Peyer's patch (tissue), 4 donors: ENCODE results near the gene AK4.

Source experiments
- POLR2A ChIP-seq, 2 donors: fragments of 450-650 bp; IDR thresholded peaks; one replicate each; pipeline ENCODE4 v1.5.1; 2017; ENCODE audit warnings: antibody characterized with exemption in 2 of 2, mild to moderate bottlenecking in 2 of 2, moderate library complexity in 2 of 2
- TF ChIP-seq, protein P1 (sequence below), 6 experiments: fragments of 450-650 bp in 4 of 6; fragments of 200-600 bp in 2 of 6; sonication (generic) in 1 of 6; IDR thresholded peaks; one replicate each; pipeline ENCODE4 v1.5.1; 2017 to 2019; ENCODE audit warnings: antibody characterized with exemption in 6 of 6, mild to moderate bottlenecking in 3 of 6, moderate library complexity in 1 of 6

GRCh38 chr1:65195495-65196417 lies 47.8 kb downstream of the AK4 start:
- TF ChIP-seq, protein P1, sequence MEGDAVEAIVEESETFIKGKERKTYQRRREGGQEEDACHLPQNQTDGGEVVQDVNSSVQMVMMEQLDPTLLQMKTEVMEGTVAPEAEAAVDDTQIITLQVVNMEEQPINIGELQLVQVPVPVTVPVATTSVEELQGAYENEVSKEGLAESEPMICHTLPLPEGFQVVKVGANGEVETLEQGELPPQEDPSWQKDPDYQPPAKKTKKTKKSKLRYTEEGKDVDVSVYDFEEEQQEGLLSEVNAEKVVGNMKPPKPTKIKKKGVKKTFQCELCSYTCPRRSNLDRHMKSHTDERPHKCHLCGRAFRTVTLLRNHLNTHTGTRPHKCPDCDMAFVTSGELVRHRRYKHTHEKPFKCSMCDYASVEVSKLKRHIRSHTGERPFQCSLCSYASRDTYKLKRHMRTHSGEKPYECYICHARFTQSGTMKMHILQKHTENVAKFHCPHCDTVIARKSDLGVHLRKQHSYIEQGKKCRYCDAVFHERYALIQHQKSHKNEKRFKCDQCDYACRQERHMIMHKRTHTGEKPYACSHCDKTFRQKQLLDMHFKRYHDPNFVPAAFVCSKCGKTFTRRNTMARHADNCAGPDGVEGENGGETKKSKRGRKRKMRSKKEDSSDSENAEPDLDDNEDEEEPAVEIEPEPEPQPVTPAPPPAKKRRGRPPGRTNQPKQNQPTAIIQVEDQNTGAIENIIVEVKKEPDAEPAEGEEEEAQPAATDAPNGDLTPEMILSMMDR (IDR thresholded peaks at IDR 0.05) = no peak
- TF ChIP-seq POLR2A (IDR thresholded peaks at IDR 0.05) = no peak
